Loucy (cell line): Measurements from ENCODE around the gene EEF1A2.

Experiments
- EZH2phosphoT487 ChIP-seq: fragments of 200-600 bp; IDR thresholded peaks from 2 replicates; pipeline ENCODE4 v1.6.1; 2018; ENCODE audit warnings: antibody characterized with exemption, mild to moderate bottlenecking, moderate library complexity, borderline replicate concordance
- TF ChIP-seq, protein P1 (sequence below): fragments of 200-600 bp; sonication (generic); conservative IDR thresholded peaks from 2 replicates; pipeline ENCODE4 v1.5.1; 2014; ENCODE audit warnings: mild to moderate bottlenecking, antibody characterized with exemption, low read length

GRCh38 chr20:63543733-63544132 is 44.9 kb upstream of the EEF1A2 start:
- TF ChIP-seq, protein P1, sequence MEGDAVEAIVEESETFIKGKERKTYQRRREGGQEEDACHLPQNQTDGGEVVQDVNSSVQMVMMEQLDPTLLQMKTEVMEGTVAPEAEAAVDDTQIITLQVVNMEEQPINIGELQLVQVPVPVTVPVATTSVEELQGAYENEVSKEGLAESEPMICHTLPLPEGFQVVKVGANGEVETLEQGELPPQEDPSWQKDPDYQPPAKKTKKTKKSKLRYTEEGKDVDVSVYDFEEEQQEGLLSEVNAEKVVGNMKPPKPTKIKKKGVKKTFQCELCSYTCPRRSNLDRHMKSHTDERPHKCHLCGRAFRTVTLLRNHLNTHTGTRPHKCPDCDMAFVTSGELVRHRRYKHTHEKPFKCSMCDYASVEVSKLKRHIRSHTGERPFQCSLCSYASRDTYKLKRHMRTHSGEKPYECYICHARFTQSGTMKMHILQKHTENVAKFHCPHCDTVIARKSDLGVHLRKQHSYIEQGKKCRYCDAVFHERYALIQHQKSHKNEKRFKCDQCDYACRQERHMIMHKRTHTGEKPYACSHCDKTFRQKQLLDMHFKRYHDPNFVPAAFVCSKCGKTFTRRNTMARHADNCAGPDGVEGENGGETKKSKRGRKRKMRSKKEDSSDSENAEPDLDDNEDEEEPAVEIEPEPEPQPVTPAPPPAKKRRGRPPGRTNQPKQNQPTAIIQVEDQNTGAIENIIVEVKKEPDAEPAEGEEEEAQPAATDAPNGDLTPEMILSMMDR, result no peak
- TF ChIP-seq EZH2phosphoT487, result no peak
